ENCODE measurements around the gene KCNAB1. TPM values are rescaled to one million over a fixed set of nuclear protein-coding genes. Genes with fewer than 3 reads are reported as not detected.

Gene KCNAB1
- total RNA-seq, 2 donors from 2014 or later, result 0.49 to 0.81 TPM

- Mint-ChIP-seq H3K27ac (no peak overlapping the region), H3K36me3 (ENCODE audit: low read depth) (no peaks in the 10 kb centered on the region), H3K9me3 (no peaks in the 10 kb centered on the region), H3K27me3 (ENCODE audit: insufficient read depth) (no peaks in the 10 kb centered on the region), H3K4me3 (no peak overlapping the region), H3K4me1 (peaks cover 2% of the 10 kb centered on the region)
- H3K27me3 ChIP-seq (ENCODE audit: control insufficient read depth, insufficient read depth, low read length, poor library complexity, severe bottlenecking), result no peaks in the 10 kb centered on the region
- no peak overlapping the region for H3K9ac ChIP-seq (ENCODE audit: extremely low read depth, low read length, poor library complexity, severe bottlenecking)
- no peaks in the 10 kb centered on the region for H3K9me3 ChIP-seq (ENCODE audit: control insufficient read depth, low read length)
- H3K36me3 ChIP-seq (ENCODE audit: control insufficient read depth, insufficient read depth, low read length), result no peaks in the 10 kb centered on the region
- no peak overlapping the region for H3K27ac ChIP-seq (ENCODE audit: low read depth, low read length)
- H3K4me3 ChIP-seq (ENCODE audit: low read length), result no peak overlapping the region
- H3K4me1 ChIP-seq (ENCODE audit: control insufficient read depth, insufficient read depth, low read length), result no peaks in the 10 kb centered on the region
- TF ChIP-seq, protein P1, sequence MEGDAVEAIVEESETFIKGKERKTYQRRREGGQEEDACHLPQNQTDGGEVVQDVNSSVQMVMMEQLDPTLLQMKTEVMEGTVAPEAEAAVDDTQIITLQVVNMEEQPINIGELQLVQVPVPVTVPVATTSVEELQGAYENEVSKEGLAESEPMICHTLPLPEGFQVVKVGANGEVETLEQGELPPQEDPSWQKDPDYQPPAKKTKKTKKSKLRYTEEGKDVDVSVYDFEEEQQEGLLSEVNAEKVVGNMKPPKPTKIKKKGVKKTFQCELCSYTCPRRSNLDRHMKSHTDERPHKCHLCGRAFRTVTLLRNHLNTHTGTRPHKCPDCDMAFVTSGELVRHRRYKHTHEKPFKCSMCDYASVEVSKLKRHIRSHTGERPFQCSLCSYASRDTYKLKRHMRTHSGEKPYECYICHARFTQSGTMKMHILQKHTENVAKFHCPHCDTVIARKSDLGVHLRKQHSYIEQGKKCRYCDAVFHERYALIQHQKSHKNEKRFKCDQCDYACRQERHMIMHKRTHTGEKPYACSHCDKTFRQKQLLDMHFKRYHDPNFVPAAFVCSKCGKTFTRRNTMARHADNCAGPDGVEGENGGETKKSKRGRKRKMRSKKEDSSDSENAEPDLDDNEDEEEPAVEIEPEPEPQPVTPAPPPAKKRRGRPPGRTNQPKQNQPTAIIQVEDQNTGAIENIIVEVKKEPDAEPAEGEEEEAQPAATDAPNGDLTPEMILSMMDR (conservative IDR thresholded peaks at IDR 0.05), result no peak
- 92 to 100% methylated on average over 1 to 4 of the region's 4 CpGs for WGBS, 2 experiments (ENCODE audit: insufficient coverage in 1 of 2, insufficient read length in 1 of 2)
- no peak for DNase-seq
These were observed 462.3 kb downstream of the KCNAB1 start for GRCh38 chr3:156582532-156583183.

DNA sequence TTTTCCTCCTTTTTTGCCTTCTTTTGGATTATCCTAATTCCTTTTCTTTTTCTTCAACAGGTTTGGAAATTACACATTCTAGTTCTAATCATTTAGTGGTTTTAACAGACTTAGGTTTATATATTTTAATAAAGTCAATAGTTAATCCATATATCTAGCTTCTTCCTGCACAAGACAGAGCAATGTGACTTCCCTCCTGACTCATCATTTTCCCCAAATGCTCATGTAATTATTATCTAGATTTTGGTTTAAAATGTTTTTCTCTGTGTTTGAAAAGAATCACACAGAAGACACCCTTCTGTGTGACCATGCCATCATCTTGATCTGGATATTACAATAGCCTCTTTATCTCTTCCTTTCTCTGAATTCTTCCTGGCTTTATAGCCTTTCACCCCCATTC is 463.1 kb downstream of the KCNAB1 start:
- H3K9me3 ChIP-seq (ENCODE audit: control insufficient read depth, low read length), result no peaks in the 10 kb centered on the region
- no peaks in the 10 kb centered on the region for H3K27me3 ChIP-seq (ENCODE audit: control insufficient read depth, insufficient read depth, low read length, poor library complexity, severe bottlenecking)
- no peak overlapping the region for H3K27ac ChIP-seq (ENCODE audit: low read depth, low read length)
- H3K4me1 Mint-ChIP-seq, result peaks cover 2% of the 10 kb centered on the region
- no peaks in the 10 kb centered on the region for H3K9me3 Mint-ChIP-seq
- H3K4me3 ChIP-seq (ENCODE audit: low read length), result no peak overlapping the region
- no peaks in the 10 kb centered on the region for H3K4me1 ChIP-seq (ENCODE audit: control insufficient read depth, insufficient read depth, low read length)
- H3K4me3 Mint-ChIP-seq, result no peak overlapping the region
- no peaks in the 10 kb centered on the region for H3K27me3 Mint-ChIP-seq (ENCODE audit: insufficient read depth)
- TF ChIP-seq, protein P1 (conservative IDR thresholded peaks at IDR 0.05), result no peak
- no peak for DNase-seq
- no peak overlapping the region for H3K9ac ChIP-seq (ENCODE audit: extremely low read depth, low read length, poor library complexity, severe bottlenecking)
- H3K36me3 ChIP-seq (ENCODE audit: control insufficient read depth, insufficient read depth, low read length), result no peaks in the 10 kb centered on the region
- no peak overlapping the region for H3K27ac Mint-ChIP-seq
- no peaks in the 10 kb centered on the region for H3K36me3 Mint-ChIP-seq (ENCODE audit: low read depth)

DNA sequence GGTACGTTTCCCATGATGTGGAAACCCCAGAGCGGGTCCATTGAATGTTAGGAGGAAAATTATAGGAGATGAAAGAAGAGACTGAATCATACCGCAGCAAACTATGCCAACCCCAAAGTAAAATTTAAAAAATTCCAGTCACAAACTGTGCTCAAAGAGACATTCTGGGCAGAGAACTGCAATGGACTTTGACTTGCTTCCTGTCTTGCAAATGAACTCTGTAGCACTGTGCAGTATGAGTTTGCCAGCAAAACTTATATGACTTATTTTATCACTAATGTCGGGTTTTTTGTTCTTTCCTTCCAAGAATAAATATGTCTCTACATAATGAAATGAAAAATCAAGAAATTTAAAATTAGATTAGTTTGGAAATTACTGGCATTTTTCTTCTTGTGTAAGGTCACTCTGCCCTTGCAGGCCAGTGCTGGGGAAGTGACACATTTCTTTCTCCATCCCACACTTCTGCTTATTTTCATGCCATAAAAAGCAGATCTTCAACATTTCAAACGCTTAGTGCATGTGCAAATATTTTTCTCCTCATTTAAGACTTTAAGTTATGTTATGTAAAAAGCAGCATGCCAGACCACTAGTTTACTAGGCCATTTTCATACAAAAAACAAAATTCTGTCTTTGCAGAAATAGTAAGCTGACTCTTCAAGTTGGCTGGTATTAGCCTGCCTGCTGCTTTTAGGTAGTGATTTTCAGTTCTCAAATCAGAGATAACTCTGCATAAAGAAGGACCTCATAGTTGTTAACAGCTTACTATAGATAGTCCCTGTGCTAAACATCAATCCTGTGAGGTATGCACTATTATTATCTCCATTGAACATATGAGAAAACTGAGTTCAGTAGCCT is 466.8 kb downstream of the KCNAB1 start:
- DNase-seq, result no peak
- H3K36me3 Mint-ChIP-seq (ENCODE audit: low read depth), result no peaks in the 10 kb centered on the region
- Histone ChIP-seq H3K4me1 (ENCODE audit: control insufficient read depth, insufficient read depth, low read length) (no peaks in the 10 kb centered on the region), H3K9ac (ENCODE audit: extremely low read depth, low read length, poor library complexity, severe bottlenecking) (no peak overlapping the region), H3K9me3 (ENCODE audit: control insufficient read depth, low read length) (no peaks in the 10 kb centered on the region), H3K27me3 (ENCODE audit: control insufficient read depth, insufficient read depth, low read length, poor library complexity, severe bottlenecking) (no peaks in the 10 kb centered on the region), H3K36me3 (ENCODE audit: control insufficient read depth, insufficient read depth, low read length) (no peaks in the 10 kb centered on the region), H3K27ac (ENCODE audit: low read depth, low read length) (no peak overlapping the region), H3K4me3 (ENCODE audit: low read length) (no peak overlapping the region)
- 96 to 100% methylated on average over 1 to 5 of the region's 5 CpGs for WGBS, 2 experiments (ENCODE audit: insufficient coverage in 1 of 2, insufficient read length in 1 of 2)
- H3K27me3 Mint-ChIP-seq (ENCODE audit: insufficient read depth), result no peaks in the 10 kb centered on the region
- peaks cover 4% of the 10 kb centered on the region for H3K9me3 Mint-ChIP-seq
- TF ChIP-seq, protein P1 (conservative IDR thresholded peaks at IDR 0.05), result no peak
- no peaks in the 10 kb centered on the region for H3K4me1 Mint-ChIP-seq
- H3K4me3 Mint-ChIP-seq, result no peak overlapping the region
- no peak overlapping the region for H3K27ac Mint-ChIP-seq

Measured in endodermal cell (in vitro differentiated cells).